Neural crest cell (in vitro differentiated cells): ENCODE measurements around the gene FNDC4. TPM values are rescaled to one million over a fixed set of nuclear protein-coding genes. Genes with fewer than 3 reads are reported as not detected.

ENCODE experiments used
- DNase-seq: peaks from one replicate; pipeline ENCODE4 v3.0.0; 2021; ENCODE audit warnings: low read depth, mixed read lengths, low spot score
- H3K27ac Mint-ChIP-seq: one replicate; pipeline ENCODE4 v1.8.0; 2021; ENCODE audit warnings: mild to moderate bottlenecking, mixed read lengths; ENCODE audit not compliant: unreplicated experiment
- H3K27me3 Mint-ChIP-seq: 2 replicates; pipeline ENCODE4 v1.8.0; 2021; ENCODE audit warnings: low read depth, mild to moderate bottlenecking, mixed read lengths
- H3K36me3 Mint-ChIP-seq: 2 replicates; pipeline ENCODE4 v1.8.0; 2021; ENCODE audit warnings: low read depth, mild to moderate bottlenecking, mixed read lengths
- H3K4me1 Mint-ChIP-seq: 2 replicates; pipeline ENCODE4 v1.8.0; 2021; ENCODE audit warnings: mixed read lengths
- H3K4me3 Mint-ChIP-seq: one replicate; pipeline ENCODE4 v1.8.0; 2021; ENCODE audit warnings: mild to moderate bottlenecking, mixed read lengths
- H3K9me3 Mint-ChIP-seq: 2 replicates; pipeline ENCODE4 v1.8.0; 2021; ENCODE audit warnings: mixed read lengths
- total RNA-seq: library from RNA; stranded (reverse); gene quantifications from 2 replicates; pipeline ENCODE4 v1.2.1, GENCODE V29; 2021
- TF ChIP-seq, protein P1 (sequence below): fragments of 200-600 bp; sonication (generic); conservative IDR thresholded peaks from 2 replicates; pipeline ENCODE4 v1.5.0; 2021; ENCODE audit warnings: antibody characterized with exemption, mild to moderate bottlenecking

Gene FNDC4
- total RNA-seq, 1 donor from 2014 or later: 17.4 TPM

DNA sequence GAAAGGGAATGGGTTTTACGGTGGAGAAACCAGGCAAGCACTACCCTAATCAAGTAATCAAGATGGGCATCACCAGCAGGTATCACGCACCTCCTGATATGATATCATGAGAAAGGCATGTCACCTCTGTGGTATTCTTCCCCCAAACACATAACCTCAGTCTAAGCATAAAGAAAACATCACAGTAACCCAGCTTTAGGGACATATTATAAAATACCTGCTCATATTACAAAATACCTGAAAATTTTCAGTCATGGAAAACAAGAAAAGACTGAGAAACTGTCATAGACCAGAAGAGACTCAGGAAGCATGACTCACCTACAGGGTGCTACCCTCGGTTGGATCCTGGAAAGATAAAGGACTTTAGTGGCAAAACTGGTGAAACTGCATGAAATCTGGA, 32.2 kb upstream of the FNDC4 start:
- H3K4me1 Mint-ChIP-seq: no peaks in the 10 kb centered on the region
- no peak overlapping the region for H3K27ac Mint-ChIP-seq
- H3K4me3 Mint-ChIP-seq: no peak overlapping the region
- TF ChIP-seq, protein P1, sequence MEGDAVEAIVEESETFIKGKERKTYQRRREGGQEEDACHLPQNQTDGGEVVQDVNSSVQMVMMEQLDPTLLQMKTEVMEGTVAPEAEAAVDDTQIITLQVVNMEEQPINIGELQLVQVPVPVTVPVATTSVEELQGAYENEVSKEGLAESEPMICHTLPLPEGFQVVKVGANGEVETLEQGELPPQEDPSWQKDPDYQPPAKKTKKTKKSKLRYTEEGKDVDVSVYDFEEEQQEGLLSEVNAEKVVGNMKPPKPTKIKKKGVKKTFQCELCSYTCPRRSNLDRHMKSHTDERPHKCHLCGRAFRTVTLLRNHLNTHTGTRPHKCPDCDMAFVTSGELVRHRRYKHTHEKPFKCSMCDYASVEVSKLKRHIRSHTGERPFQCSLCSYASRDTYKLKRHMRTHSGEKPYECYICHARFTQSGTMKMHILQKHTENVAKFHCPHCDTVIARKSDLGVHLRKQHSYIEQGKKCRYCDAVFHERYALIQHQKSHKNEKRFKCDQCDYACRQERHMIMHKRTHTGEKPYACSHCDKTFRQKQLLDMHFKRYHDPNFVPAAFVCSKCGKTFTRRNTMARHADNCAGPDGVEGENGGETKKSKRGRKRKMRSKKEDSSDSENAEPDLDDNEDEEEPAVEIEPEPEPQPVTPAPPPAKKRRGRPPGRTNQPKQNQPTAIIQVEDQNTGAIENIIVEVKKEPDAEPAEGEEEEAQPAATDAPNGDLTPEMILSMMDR: no peak
- H3K36me3 Mint-ChIP-seq: no peaks in the 10 kb centered on the region
- peaks cover 25% of the 10 kb centered on the region for H3K27me3 Mint-ChIP-seq
- DNase-seq: no peak
- H3K9me3 Mint-ChIP-seq: no peaks in the 10 kb centered on the region

DNA sequence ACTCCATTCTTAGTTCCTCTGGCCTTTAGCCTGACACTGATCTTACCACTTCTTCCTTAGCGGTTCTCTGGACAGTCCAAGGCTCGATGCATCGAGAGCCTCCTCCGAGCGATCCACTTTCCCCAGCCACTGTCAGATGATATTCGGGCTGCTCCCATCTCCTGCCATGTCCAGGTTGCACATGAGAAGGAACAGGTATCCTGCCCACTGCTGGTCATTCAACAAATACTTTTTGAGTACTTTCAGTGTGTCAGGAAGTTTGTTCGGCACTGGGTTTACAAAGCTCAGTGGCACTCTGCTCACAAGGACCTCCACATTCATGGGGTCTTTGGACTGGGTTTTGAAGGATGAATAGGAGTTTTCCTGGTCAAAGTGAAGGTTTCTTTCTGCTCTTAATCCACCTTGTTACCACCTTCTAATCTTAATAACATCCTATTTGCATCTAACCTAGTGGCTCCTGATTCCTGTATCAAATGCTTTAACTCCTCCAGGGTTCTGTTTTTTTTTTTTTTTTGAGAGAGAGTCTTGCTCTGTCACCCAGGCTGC, 27.5 kb upstream of the FNDC4 start:
- Mint-ChIP-seq H3K4me3 (no peak overlapping the region), H3K27me3 (peaks cover 14% of the 10 kb centered on the region), H3K27ac (no peak overlapping the region), H3K4me1 (no peaks in the 10 kb centered on the region), H3K9me3 (no peaks in the 10 kb centered on the region), H3K36me3 (no peaks in the 10 kb centered on the region)
- DNase-seq: no peak
- TF ChIP-seq, protein P1: no peak

DNA sequence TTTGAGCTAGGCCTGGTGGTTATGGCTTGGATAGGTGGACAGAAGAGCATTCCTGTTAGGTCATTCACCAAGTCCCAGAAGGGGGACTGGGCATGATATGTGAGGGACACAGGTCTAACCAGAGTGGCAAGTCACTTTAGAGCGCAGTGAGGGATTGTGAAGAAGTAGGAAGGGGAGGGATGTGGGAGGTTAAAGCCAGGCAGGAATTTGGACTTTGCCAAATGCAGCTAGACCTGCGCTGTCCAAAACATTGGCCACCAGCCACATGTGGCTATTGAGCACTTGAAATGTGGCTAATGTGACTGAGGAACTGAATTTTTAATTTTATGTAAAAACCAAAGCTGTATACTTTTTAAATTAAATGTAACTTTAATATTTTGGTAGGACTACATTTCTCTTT, 25.3 kb upstream of the FNDC4 start:
- DNase-seq: no peak
- Mint-ChIP-seq H3K9me3 (no peaks in the 10 kb centered on the region), H3K4me3 (no peak overlapping the region), H3K4me1 (no peaks in the 10 kb centered on the region), H3K36me3 (no peaks in the 10 kb centered on the region), H3K27ac (no peak overlapping the region), H3K27me3 (peaks cover 12% of the 10 kb centered on the region)
- TF ChIP-seq, protein P1: no peak

DNA sequence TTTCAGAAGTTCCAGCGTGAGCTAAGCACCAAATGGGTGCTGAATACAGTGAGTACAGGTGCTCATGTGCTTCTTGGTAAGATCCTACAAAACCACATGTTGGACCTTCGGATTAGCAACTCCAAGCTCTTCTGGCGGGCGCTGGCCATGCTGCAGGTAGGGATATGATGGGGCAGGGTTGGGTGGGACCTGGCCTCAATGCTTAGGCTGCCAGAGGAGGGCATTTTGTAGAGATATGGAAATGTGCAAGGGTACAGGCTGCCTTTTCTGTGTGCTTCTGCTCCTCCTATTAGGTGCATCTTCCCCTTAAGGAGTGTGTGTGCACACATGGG, 23.7 kb upstream of the FNDC4 start:
- no peak for DNase-seq
- Mint-ChIP-seq H3K27ac (no peak overlapping the region), H3K36me3 (no peaks in the 10 kb centered on the region), H3K4me1 (no peaks in the 10 kb centered on the region), H3K4me3 (no peak overlapping the region), H3K9me3 (no peaks in the 10 kb centered on the region), H3K27me3 (peaks cover 20% of the 10 kb centered on the region)
- TF ChIP-seq, protein P1: no peak

DNA sequence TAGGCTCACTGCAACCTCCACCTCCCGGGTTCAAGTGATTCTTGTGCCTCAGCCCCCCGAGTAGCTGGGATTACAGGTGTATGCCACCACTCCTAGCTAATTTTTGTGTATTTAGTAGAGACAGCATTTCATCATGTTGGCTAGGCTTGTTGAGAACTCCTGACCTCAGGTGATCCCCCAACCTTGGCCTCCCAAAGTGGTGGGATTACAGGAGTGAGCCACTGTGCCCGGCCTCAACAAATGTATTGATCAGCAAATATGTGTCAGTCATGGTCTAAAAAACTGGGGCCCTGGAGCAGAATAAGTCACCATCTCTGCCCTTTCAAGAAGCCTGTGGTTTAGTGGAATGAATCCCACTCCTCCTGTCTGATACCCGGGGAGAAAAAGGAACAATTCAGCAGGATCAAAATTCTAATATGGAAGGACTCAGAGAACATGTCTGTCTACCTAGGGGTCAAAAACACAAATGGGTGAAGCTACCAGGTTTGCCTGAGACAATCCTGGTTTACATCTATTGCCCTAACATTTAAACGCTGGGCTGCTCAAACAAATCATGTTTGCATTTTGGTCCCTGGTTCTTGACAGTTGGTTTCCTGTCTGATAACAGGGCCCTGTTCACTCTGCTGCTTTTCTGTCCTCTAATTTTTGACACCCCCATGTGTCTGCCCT, 23.2 kb upstream of the FNDC4 start:
- Mint-ChIP-seq H3K4me1 (no peaks in the 10 kb centered on the region), H3K36me3 (no peaks in the 10 kb centered on the region), H3K27ac (no peak overlapping the region), H3K27me3 (peaks cover 24% of the 10 kb centered on the region), H3K9me3 (no peaks in the 10 kb centered on the region), H3K4me3 (no peak overlapping the region)
- TF ChIP-seq, protein P1: no peak
- no peak for DNase-seq
